ENCODE data around the gene OSBPL1A.

DNA sequence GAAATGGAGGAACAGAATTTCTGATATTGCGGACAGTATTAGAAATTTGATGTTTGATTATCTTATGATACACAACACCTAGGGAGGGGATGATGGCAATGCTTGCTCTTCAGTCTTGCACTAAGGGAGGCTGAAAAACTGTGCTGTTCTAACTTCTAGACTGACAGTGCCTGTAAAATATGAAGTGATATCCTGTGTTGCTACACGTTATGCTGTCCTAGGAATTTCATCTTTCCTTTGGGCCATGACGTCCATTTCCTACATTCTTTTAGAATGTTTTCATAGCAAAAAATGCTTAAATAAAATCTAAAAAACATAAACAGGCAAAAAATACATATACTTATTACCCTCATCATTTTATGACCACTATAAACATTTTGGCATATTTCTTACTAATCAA, 55.3 kb downstream of the OSBPL1A start:
- no peak for TF ChIP-seq POLR2A (IDR thresholded peaks at IDR 0.05)
- TF ChIP-seq, protein P1, sequence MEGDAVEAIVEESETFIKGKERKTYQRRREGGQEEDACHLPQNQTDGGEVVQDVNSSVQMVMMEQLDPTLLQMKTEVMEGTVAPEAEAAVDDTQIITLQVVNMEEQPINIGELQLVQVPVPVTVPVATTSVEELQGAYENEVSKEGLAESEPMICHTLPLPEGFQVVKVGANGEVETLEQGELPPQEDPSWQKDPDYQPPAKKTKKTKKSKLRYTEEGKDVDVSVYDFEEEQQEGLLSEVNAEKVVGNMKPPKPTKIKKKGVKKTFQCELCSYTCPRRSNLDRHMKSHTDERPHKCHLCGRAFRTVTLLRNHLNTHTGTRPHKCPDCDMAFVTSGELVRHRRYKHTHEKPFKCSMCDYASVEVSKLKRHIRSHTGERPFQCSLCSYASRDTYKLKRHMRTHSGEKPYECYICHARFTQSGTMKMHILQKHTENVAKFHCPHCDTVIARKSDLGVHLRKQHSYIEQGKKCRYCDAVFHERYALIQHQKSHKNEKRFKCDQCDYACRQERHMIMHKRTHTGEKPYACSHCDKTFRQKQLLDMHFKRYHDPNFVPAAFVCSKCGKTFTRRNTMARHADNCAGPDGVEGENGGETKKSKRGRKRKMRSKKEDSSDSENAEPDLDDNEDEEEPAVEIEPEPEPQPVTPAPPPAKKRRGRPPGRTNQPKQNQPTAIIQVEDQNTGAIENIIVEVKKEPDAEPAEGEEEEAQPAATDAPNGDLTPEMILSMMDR (IDR thresholded peaks at IDR 0.05 in 4 of 5, conservative IDR thresholded peaks at IDR 0.05 in 1 of 5) = no peak
